Measurements from ENCODE around the gene OTOG.

Gene OTOG

DNA sequence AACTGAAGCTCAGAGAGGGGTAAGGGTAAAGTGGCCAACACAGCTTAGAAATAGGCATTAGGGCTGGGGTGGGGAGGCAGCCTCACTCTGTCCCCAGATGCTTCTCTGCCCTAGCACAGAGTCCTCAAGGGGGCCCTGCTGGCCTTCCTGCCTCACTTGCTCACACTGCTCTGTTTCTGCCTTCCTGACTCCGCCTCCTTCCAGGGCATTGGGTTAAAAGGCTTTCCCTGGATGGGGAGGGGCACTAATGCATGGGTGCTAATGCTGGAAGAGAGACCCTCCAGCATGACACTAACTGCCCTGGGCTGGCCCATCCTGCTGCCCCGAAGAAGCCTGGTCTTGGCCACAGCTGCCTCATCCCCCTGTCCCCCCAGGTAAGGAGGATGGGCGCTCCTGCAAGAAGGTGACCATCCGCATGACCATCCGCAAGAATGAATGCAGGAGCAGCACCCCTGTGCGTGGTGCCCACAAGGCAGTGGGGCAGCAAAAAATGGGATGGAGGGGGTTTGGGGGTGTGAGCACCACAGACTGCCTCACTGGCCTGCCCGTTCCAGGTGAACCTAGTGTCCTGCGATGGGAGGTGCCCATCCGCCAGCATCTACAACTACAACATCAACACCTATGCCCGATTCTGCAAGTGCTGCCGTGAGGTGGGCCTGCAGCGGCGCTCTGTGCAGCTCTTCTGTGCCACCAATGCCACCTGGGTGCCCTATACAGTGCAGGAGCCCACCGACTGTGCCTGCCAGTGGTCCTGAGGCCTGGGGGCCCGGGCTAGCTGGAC lies 98.3 kb downstream of the OTOG start:
- DNase-seq (ENCODE audit: extremely low read depth, insufficient read length), result no peak
- TF ChIP-seq, protein P1, sequence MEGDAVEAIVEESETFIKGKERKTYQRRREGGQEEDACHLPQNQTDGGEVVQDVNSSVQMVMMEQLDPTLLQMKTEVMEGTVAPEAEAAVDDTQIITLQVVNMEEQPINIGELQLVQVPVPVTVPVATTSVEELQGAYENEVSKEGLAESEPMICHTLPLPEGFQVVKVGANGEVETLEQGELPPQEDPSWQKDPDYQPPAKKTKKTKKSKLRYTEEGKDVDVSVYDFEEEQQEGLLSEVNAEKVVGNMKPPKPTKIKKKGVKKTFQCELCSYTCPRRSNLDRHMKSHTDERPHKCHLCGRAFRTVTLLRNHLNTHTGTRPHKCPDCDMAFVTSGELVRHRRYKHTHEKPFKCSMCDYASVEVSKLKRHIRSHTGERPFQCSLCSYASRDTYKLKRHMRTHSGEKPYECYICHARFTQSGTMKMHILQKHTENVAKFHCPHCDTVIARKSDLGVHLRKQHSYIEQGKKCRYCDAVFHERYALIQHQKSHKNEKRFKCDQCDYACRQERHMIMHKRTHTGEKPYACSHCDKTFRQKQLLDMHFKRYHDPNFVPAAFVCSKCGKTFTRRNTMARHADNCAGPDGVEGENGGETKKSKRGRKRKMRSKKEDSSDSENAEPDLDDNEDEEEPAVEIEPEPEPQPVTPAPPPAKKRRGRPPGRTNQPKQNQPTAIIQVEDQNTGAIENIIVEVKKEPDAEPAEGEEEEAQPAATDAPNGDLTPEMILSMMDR (IDR thresholded peaks at IDR 0.05; ENCODE audit: insufficient read depth, low read length, poor library complexity, severe bottlenecking), result no peak
- H3K27me3 ChIP-seq (replicated peaks; ENCODE audit: control insufficient read depth, insufficient read depth, low read length), result peaks cover 2% of the 10 kb centered on the region; the same call in 1 of the 2 replicates
- no peaks in the 10 kb centered on the region for H3K36me3 ChIP-seq (ENCODE audit: control insufficient read depth, insufficient read depth, low read length)
- H3K4me3 ChIP-seq (replicated peaks; ENCODE audit: low read depth, low read length), result no peak overlapping the region

DNA sequence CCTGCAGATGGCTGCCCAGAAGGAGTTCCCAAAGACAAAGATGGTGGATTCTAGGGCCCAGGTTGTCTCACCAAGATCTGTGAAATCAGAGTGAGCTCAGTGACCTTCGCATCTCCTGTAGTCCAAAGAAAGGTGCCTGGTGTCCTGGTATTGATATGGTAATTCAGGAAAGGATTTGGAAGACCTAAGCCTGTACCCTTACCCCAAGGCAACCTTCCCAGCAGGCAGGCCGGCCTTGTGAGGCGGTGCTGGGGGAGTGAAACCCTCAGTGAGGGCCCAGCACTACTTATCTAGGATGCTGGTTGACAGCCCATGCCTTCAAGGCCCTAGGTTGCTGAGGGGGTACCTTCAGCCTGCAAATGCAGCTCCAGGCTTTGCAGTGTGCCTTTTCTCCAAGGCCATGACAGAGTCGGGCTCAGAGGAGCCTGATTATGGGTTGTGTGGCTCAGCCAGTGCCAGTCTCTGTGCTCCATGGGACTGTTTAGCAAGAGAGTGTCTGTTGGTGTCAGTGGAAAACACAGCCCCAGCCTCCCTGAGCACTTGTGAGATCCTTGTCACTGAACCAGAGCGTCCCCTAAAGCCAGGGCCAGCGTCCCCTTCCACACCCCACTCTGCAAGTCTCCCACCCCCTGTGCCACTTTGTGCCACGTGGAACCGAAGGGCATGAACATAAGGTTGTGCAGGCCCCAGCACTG lies 99.5 kb downstream of the OTOG start:
- TF ChIP-seq, protein P1 (IDR thresholded peaks at IDR 0.05; ENCODE audit: insufficient read depth, low read length, poor library complexity, severe bottlenecking), result no peak
- H3K27me3 ChIP-seq (replicated peaks; ENCODE audit: control insufficient read depth, insufficient read depth, low read length), result peaks cover 2% of the 10 kb centered on the region; the same call in 1 of the 2 replicates
- no peak for DNase-seq (ENCODE audit: extremely low read depth, insufficient read length)
- no peak overlapping the region for H3K4me3 ChIP-seq (replicated peaks; ENCODE audit: low read depth, low read length)
- no peaks in the 10 kb centered on the region for H3K36me3 ChIP-seq (ENCODE audit: control insufficient read depth, insufficient read depth, low read length)

DNA sequence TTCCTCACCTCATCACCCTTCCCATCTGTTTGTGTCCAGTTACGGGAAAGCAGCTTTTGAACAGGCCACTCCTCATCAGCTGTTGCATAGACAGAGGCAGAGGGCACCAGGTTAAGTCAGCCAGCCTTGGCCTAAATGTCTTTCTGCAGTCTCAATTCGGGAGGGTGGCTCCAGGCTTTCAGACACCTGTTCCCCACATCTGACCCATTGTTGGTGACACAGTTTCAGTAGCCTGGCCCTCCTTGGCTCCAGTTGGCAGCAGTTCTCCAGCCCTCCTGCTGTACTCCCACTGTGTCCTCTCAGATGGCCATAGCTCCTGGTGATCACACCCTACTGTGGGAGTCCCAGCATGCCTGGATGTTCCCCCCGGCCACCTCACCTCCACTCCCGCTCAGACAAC lies 101.5 kb downstream of the OTOG start:
- DNase-seq (ENCODE audit: extremely low read depth, insufficient read length), result no peak
- no peaks in the 10 kb centered on the region for H3K36me3 ChIP-seq (ENCODE audit: control insufficient read depth, insufficient read depth, low read length)

DNA sequence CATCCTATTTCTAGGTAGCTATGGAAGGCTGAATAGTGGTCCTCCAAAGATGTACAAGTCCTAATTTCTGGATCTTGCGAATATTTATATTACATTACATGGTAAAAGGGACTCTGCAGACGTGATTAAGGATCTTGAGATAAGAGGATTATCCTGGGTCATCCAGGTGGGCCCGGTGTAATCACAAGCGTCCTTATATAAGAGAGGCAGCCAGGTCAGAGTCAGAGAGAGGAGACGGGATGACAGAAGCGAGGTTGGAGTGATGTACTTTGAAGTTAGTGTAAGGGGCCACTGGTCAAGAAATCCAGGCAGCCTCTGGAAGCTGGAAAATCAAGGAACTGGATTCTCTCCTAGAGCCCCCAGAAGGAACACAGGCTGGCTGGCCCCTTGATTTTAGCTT lies 102.2 kb downstream of the OTOG start:
- Histone ChIP-seq H3K36me3 (ENCODE audit: control insufficient read depth, insufficient read depth, low read length) (no peaks in the 10 kb centered on the region), H3K4me3 (replicated peaks; ENCODE audit: low read depth, low read length) (no peak overlapping the region), H3K27me3 (replicated peaks; ENCODE audit: control insufficient read depth, insufficient read depth, low read length) (peaks cover 2% of the 10 kb centered on the region; the same call in 1 of the 2 replicates)
- TF ChIP-seq, protein P1 (IDR thresholded peaks at IDR 0.05; ENCODE audit: insufficient read depth, low read length, poor library complexity, severe bottlenecking), result no peak
- DNase-seq (ENCODE audit: extremely low read depth, insufficient read length), result no peak

More for the DNA sequence above, 101.5 kb downstream of the OTOG start:
- Histone ChIP-seq H3K4me3 (replicated peaks; ENCODE audit: low read depth, low read length) (no peak overlapping the region), H3K27me3 (replicated peaks; ENCODE audit: control insufficient read depth, insufficient read depth, low read length) (peaks cover 2% of the 10 kb centered on the region; the same call in 1 of the 2 replicates)
- TF ChIP-seq, protein P1 (IDR thresholded peaks at IDR 0.05; ENCODE audit: insufficient read depth, low read length, poor library complexity, severe bottlenecking), result no peak

DNA sequence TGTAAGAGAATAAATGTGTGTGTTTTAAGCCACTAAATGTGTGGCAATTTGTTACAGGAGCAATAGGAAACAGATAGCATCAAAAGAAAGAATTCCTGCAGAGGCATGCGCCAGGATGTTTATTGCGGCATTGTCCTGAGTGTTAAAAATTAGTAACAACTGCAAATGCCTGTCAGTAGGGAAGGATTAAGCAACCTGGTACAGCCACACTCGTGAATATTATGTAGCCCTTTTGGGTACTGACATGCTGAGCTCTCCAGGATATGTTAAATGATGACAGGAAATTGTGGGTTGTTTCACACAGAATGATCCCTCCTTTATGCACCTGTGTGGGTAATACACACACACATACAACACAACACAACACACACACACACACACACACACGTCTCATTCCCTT lies 102.6 kb downstream of the OTOG start:
- Histone ChIP-seq H3K4me3 (replicated peaks; ENCODE audit: low read depth, low read length) (no peak overlapping the region), H3K36me3 (ENCODE audit: control insufficient read depth, insufficient read depth, low read length) (no peaks in the 10 kb centered on the region), H3K27me3 (replicated peaks; ENCODE audit: control insufficient read depth, insufficient read depth, low read length) (peaks cover 2% of the 10 kb centered on the region; the same call in 1 of the 2 replicates)
- TF ChIP-seq, protein P1 (IDR thresholded peaks at IDR 0.05; ENCODE audit: insufficient read depth, low read length, poor library complexity, severe bottlenecking), result no peak
- no peak for DNase-seq (ENCODE audit: extremely low read depth, insufficient read length)
